Measurements from ENCODE around the gene OR10V1. TPM values are rescaled to one million over a fixed set of nuclear protein-coding genes. Genes with fewer than 3 reads are reported as not detected.

OR10V1 gene
- not detected in 2 replicates for total RNA-seq

GRCh38 chr11:59713745-59714144 is at the start of gene OR10V1:
OR10V1 (minus strand) TSS chr11:59713845; CDS start chr11:59713845, 0 bp downstream.

GRCh38 chr11:59754859-59755700 is 41.4 kb upstream of the OR10V1 start, which contains the start of gene STX3:
STX3 (plus strand) TSS chr11:59755376; CDS start chr11:59755606, 230 bp downstream.

DNA sequence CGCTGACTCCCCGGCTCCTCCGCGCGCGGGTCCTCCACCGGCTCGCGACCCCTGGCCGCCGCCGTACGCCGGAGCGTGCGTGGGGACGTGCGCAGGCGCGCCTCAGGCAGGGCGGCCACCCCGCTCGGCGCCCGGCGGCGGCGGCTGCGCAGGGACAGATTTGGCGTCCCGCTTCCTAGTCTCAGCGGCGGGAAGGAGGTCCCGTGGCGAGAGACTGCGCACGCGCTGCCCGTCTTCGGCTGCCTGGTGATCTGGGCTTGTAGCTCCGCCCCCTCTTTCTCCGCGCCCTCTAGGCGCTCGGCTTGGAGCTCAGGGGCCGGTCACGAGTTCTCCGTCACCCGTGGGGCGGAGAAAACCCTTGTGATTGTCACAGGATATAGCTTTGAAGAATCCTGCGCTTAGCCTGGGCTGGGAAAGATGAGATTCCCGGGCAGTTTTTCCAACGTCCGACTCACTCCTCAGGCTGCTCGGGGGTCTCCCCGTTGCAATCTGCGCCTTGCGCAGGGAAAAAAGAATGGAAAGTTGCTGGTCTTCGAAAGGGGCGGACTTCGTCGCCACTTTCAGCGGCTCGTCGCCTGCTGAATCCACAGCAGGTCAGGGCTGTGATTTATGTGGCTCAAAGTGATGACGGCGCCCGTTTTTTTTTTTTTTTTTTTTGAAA is 44.6 kb downstream of the OR10V1 start, which contains the start of gene PATL1:
TSS of gene PATL1 (minus strand) at position 88 of the 661 bp plus-strand sequence. CDS start 142 bp downstream, outside the sequence.

Other genes with a start within 250 kb of the OR10V1 start
- gene OR4D10, start 240.5 kb downstream of the OR10V1 start, total RNA-seq, result not detected in 2 replicates
- not detected in 2 replicates for gene OR4D11, start 210.3 kb downstream of the OR10V1 start, total RNA-seq
- gene OR4D9, start 202.3 kb downstream of the OR10V1 start, total RNA-seq, result not detected in 2 replicates
- gene OSBP, start 98.1 kb downstream of the OR10V1 start, total RNA-seq, result 28.2 and 77.7 TPM in 2 replicates
- 19.2 and 33.9 TPM in 2 replicates for gene PATL1, start 44.8 kb downstream of the OR10V1 start, total RNA-seq
- 32.5 and 115 TPM in 2 replicates for gene STX3, start 41.5 kb upstream of the OR10V1 start, total RNA-seq
- gene MRPL16, start 96.9 kb upstream of the OR10V1 start, total RNA-seq, result 19.9 and 37.5 TPM in 2 replicates
- gene CBLIF, start 131.7 kb upstream of the OR10V1 start, total RNA-seq, result not detected in 2 replicates
- not detected in 2 replicates for gene TCN1, start 152.6 kb upstream of the OR10V1 start, total RNA-seq
- not detected in 2 replicates for gene OOSP3, start 164.9 kb upstream of the OR10V1 start, total RNA-seq
- gene OOSP1, start 224.6 kb upstream of the OR10V1 start, total RNA-seq, result not detected in 2 replicates

Data from placental pericyte (primary cell).